Amygdala (tissue), 56 donors: ENCODE measurements around the gene SPRED3.
"Not testable (repeated sequence)": the region's sequence is repeated elsewhere in the genome, so short reads cannot be mapped to it uniquely, and the experiment has no call there.

ENCODE experiments used
- DNase-seq, 56 donors: peaks; one replicate each; lab custom pipeline; 2025; lab: John Stamatoyannopoulos, UW

SPRED3 gene

GRCh38 chr19:38389957-38390924 lies 1.7 kb downstream of the SPRED3 start:
- no peak for DNase-seq

- no peak for DNase-seq
Observed at GRCh38 chr19:38391911-38392464, 3.5 kb downstream of the SPRED3 start.

- DNase-seq, result no peak
Observed at GRCh38 chr19:38392707-38393308, 4.3 kb downstream of the SPRED3 start.

GRCh38 chr19:38394488-38394887 lies 6.0 kb downstream of the SPRED3 start:
- DNase-seq, result no peak

GRCh38 chr19:38395381-38396114 lies 7.1 kb downstream of the SPRED3 start:
- no peak for DNase-seq

GRCh38 chr19:38399081-38399480 lies 10.6 kb downstream of the SPRED3 start:
- DNase-seq, result no peak

- DNase-seq, result no peak
Observed at GRCh38 chr19:38399537-38399936, 11.0 kb downstream of the SPRED3 start.

- no peak for DNase-seq
Observed at GRCh38 chr19:38400361-38400760, 11.9 kb downstream of the SPRED3 start.

GRCh38 chr19:38401148-38401547 lies 12.7 kb downstream of the SPRED3 start:
- DNase-seq, result no peak

- no peak for DNase-seq
Observed at GRCh38 chr19:38402623-38402966, 14.1 kb downstream of the SPRED3 start.

GRCh38 chr19:38402967-38403674 lies 14.6 kb downstream of the SPRED3 start, which contains the start of gene FAM98C:
TSS of gene FAM98C (plus strand) at chr19:38403093. CDS start at chr19:38403154, 61 bp downstream.
- DNase-seq, result peak; percentile 68 to 98 (median 94)

- no peak for DNase-seq
Observed at GRCh38 chr19:38404858-38405257, 16.4 kb downstream of the SPRED3 start.

GRCh38 chr19:38405276-38405675 lies 16.8 kb downstream of the SPRED3 start:
- no peak for DNase-seq

- peak in 1 of 56 donors; percentile 16 for DNase-seq
Observed at GRCh38 chr19:38409631-38410133, 21.2 kb downstream of the SPRED3 start.

GRCh38 chr19:38410407-38410806 lies 21.9 kb downstream of the SPRED3 start:
- not testable (repeated sequence) for DNase-seq

GRCh38 chr19:38411041-38411712 lies 22.7 kb downstream of the SPRED3 start:
- DNase-seq, result no peak

GRCh38 chr19:38411898-38412297 lies 23.4 kb downstream of the SPRED3 start:
- DNase-seq, result not testable (repeated sequence)

- DNase-seq, result no peak
Observed at GRCh38 chr19:38412491-38412890, 24.0 kb downstream of the SPRED3 start.

GRCh38 chr19:38412961-38413360 lies 24.5 kb downstream of the SPRED3 start:
- no peak for DNase-seq
